Stimulated activated CD4-positive, alpha-beta T cell treated with anti-CD3 and anti-CD28 coated beads, TNF-alpha, amount 100 ng/mL, for 4 hours (primary cell): ENCODE results near the gene ADCY6.
"Not testable (repeated sequence)": the region's sequence is repeated elsewhere in the genome, so short reads cannot be mapped to it uniquely, and the experiment has no call there.

Experiments
- DNase-seq, 3 experiments: peaks; one replicate each; pipeline ENCODE4 v3.0.0-alpha.2; 2020; ENCODE audit warnings: low read depth in 3 of 3

The ADCY6 gene

GRCh38 chr12:48750769-48751356 is 38.0 kb downstream of the ADCY6 start:
- DNase-seq, result no peak

DNA sequence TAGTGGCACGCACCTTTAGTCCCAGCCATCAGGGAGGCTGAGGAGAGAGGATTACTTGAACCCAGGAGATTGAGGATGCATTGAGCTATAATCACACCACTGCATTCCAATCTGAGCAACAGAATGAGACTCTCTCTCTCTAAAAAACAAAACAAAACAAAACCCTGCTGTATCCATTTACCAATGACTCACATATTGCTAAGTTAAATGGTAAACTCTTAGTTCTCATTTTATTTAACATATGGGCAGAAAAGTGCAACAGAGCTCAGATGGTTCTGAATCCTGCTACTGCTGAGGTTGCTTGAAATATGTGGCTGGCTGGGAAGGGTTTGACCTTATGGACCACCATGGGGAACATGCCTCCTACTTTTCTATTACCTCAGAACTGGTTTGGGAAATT is 38.7 kb downstream of the ADCY6 start:
- DNase-seq, result no peak

DNA sequence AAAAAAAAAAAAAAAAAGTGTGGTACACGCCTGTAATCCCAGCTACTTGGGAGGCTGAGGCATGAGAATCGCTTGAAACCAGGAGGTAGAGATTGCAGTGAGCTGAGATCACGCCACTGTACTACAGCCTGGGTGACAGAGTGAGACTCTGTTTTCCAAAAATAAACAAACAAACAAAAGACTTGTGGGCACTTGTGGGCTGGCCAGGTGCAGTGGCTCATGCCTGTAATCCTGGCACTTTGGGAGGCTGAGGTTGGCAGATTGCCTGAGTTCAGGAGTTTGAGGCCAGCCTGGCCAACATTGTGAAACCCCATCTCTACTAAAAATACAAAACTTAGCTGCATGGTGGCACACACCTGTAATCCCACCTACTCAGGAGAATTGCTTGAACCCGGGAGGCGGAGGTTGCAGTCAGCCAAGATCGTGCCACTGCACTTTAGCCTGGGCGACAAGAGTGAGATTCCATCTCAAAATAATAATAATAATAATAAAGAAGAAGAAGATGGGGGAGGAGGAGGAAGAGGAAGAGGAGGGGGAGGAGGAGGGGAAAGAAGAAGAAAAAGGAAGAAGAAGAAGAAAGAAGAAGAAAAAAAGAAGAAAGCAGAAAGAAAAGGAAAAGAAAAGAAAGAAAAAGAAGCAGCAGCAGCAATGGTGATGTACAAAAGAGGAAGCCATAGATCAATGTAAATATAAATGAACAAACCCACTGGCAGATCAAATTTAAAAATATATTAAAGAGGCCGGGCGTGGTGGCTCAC is 44.5 kb downstream of the ADCY6 start:
- no peak for DNase-seq

GRCh38 chr12:48739618-48740269 is 49.1 kb downstream of the ADCY6 start:
- no peak for DNase-seq

DNA sequence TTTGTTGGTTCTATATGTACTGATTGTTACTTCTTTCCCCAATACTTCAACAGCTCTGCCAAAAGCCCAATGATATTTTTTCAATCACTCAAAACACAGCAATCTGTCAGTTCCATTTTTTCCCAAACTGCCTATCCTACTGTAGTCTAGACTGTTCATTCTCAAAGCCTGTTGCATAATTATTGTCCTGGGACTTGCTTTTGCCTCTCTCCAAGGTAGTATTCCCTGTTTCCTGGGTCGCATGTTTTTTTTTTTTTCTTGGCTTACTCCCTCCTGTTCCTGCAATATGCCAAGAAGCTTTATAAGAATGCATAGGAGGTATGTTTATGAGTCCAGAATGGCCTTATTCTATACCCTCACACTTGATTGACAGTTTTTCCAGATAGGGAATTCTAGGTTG is 52.4 kb downstream of the ADCY6 start:
- DNase-seq, result no peak

GRCh38 chr12:48728807-48729206 is 60.1 kb downstream of the ADCY6 start:
- no peak for DNase-seq

- not testable (repeated sequence) for DNase-seq
Measured at GRCh38 chr12:48720737-48721136, 68.2 kb downstream of the ADCY6 start.

- not testable (repeated sequence) for DNase-seq
Measured at GRCh38 chr12:48720171-48720570, 68.7 kb downstream of the ADCY6 start.

DNA sequence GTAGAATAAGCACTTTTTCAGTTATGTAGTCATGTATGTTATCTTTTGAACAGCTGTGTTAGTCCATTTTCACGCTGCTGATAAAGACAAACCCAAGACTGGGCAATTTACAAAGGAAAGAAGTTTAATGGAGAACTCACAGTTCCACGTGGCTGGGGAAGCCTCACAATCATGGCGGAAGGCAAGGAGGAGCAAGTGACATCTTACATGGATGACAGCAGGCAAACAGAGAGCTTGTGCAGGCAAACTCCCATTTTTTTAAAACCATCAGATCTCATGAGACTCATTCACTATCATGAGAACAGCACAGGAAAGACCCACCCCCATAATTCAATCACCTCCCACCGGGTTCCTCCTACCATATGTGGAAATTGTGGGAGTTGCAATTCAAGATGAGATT is 69.9 kb downstream of the ADCY6 start:
- DNase-seq, result not testable (repeated sequence)

GRCh38 chr12:48717252-48717695 is 71.6 kb downstream of the ADCY6 start:
- no peak for DNase-seq

GRCh38 chr12:48716493-48717251 is 72.2 kb downstream of the ADCY6 start, which contains the start of gene CCNT1:
TSS of gene CCNT1 (minus strand) at chr12:48716707. CDS start at chr12:48716675, 32 bp downstream.
- peak; percentile 94 to 98 (median 98) for DNase-seq
